Nephron progenitor cell (in vitro differentiated cells): Measurements from ENCODE around the gene STAT5A.

Experiments used
- DNase-seq: peaks from one replicate; pipeline ENCODE4 v3.0.0; 2021
- H3K27ac Mint-ChIP-seq: 2 replicates; pipeline ENCODE4 v1.8.0; 2021; ENCODE audit warnings: mild to moderate bottlenecking, moderate library complexity, mixed read lengths
- H3K27me3 Mint-ChIP-seq: 2 replicates; pipeline ENCODE4 v1.8.0; 2021; ENCODE audit warnings: mild to moderate bottlenecking, low read depth, mixed read lengths; ENCODE audit not compliant: poor library complexity
- H3K36me3 Mint-ChIP-seq: 2 replicates; pipeline ENCODE4 v1.8.0; 2021; ENCODE audit warnings: low read depth, mixed read lengths
- H3K4me1 Mint-ChIP-seq: 2 replicates; pipeline ENCODE4 v1.8.0; 2021; ENCODE audit warnings: mixed read lengths
- H3K4me3 Mint-ChIP-seq: 2 replicates; pipeline ENCODE4 v1.8.0; 2021; ENCODE audit warnings: mild to moderate bottlenecking, moderate library complexity, mixed read lengths
- H3K9me3 Mint-ChIP-seq: 2 replicates; pipeline ENCODE4 v1.8.0; 2021; ENCODE audit warnings: mild to moderate bottlenecking, moderate library complexity, mixed read lengths
- CTCF ChIP-seq: fragments of 200-600 bp; sonication (generic); IDR thresholded peaks from 2 replicates; pipeline ENCODE4 v1.5.0; 2021; ENCODE audit warnings: antibody characterized with exemption

STAT5A gene

GRCh38 chr17:42323268-42323773 lies 35.0 kb downstream of the STAT5A start:
- no peak for TF ChIP-seq CTCF
- H3K4me3 Mint-ChIP-seq: no peak overlapping the region
- no peak overlapping the region for H3K27ac Mint-ChIP-seq
- peaks cover 40% of the 10 kb centered on the region for H3K36me3 Mint-ChIP-seq
- H3K9me3 Mint-ChIP-seq: no peaks in the 10 kb centered on the region
- H3K27me3 Mint-ChIP-seq: no peaks in the 10 kb centered on the region
- peaks cover 6% of the 10 kb centered on the region for H3K4me1 Mint-ChIP-seq
- no peak for DNase-seq

- TF ChIP-seq CTCF: no peak
- Mint-ChIP-seq H3K27ac (no peak overlapping the region), H3K4me3 (no peak overlapping the region), H3K36me3 (peaks cover 35% of the 10 kb centered on the region), H3K9me3 (no peaks in the 10 kb centered on the region), H3K4me1 (peaks cover 18% of the 10 kb centered on the region), H3K27me3 (no peaks in the 10 kb centered on the region)
- DNase-seq: no peak
These were observed 36.7 kb downstream of the STAT5A start for GRCh38 chr17:42325026-42325425.

- no peak for DNase-seq
- Mint-ChIP-seq H3K4me3 (no peak overlapping the region), H3K27me3 (no peaks in the 10 kb centered on the region), H3K9me3 (no peaks in the 10 kb centered on the region), H3K4me1 (peaks cover 17% of the 10 kb centered on the region), H3K36me3 (peaks cover 43% of the 10 kb centered on the region), H3K27ac (peak overlapping the region; percentile 79)
- no peak for TF ChIP-seq CTCF
These were observed 41.0 kb downstream of the STAT5A start for GRCh38 chr17:42329025-42329976.

GRCh38 chr17:42333053-42333452 lies 44.8 kb downstream of the STAT5A start:
- Mint-ChIP-seq H3K36me3 (peaks cover 49% of the 10 kb centered on the region), H3K9me3 (no peaks in the 10 kb centered on the region), H3K27ac (no peak overlapping the region), H3K4me1 (peaks cover 17% of the 10 kb centered on the region), H3K27me3 (no peaks in the 10 kb centered on the region), H3K4me3 (no peak overlapping the region)
- no peak for DNase-seq
- TF ChIP-seq CTCF: no peak

- Mint-ChIP-seq H3K9me3 (no peaks in the 10 kb centered on the region), H3K27ac (no peak overlapping the region), H3K4me1 (peaks cover 4% of the 10 kb centered on the region), H3K4me3 (no peak overlapping the region), H3K36me3 (peaks cover 60% of the 10 kb centered on the region), H3K27me3 (no peaks in the 10 kb centered on the region)
- DNase-seq: no peak
- no peak for TF ChIP-seq CTCF
These were observed 46.4 kb downstream of the STAT5A start for GRCh38 chr17:42334677-42335076.
